HepG2 (cell line): Measurements from ENCODE around the gene SPG7. TPM values are rescaled to one million over a fixed set of nuclear protein-coding genes. Genes with fewer than 3 reads are reported as not detected.

ENCODE experiments used
- ARHGAP35 ChIP-seq: sonication (generic); formaldehyde crosslinking; IDR thresholded peaks from 2 replicates; pipeline ENCODE4 v1.9.0; 2022; ENCODE audit warnings: mild to moderate bottlenecking, inconsistent platforms, moderate library complexity, missing genetic modification reagents, borderline replicate concordance
- HIVEP1 ChIP-seq: sonication (generic); formaldehyde crosslinking; IDR thresholded peaks from 2 replicates; pipeline ENCODE4 v1.4.0; 2020; ENCODE audit warnings: mild to moderate bottlenecking, missing genetic modification reagents
- NR2F6 ChIP-seq, 2 experiments: IDR thresholded peaks; 2 replicates each; pipeline ENCODE4 v1.6.1; 2016; ENCODE audit warnings: antibody characterized with exemption in 1 of 2, mild to moderate bottlenecking in 1 of 2
- SMAD1 ChIP-seq: sonication (generic); formaldehyde crosslinking; IDR thresholded peaks from 2 replicates; pipeline ENCODE4 v1.4.0; 2020; ENCODE audit warnings: missing genetic modification reagents, low read depth, mild to moderate bottlenecking, borderline replicate concordance
- SP140L ChIP-seq: sonication (generic); formaldehyde crosslinking; IDR thresholded peaks from 2 replicates; pipeline ENCODE4 v1.4.0; 2020; ENCODE audit warnings: missing genetic modification reagents, borderline replicate concordance
- SRSF9 ChIP-seq: fragments of 200-400 bp; formaldehyde crosslinking; IDR thresholded peaks from 2 replicates; pipeline ENCODE4 v1.6.1; 2018; ENCODE audit warnings: borderline replicate concordance, mild to moderate bottlenecking, low read depth, low read length; ENCODE audit not compliant: insufficient read depth, poor library complexity, severe bottlenecking
- TEAD2 ChIP-seq: sonication (generic); formaldehyde crosslinking; IDR thresholded peaks from 2 replicates; pipeline ENCODE4 v1.9.0; 2021; ENCODE audit warnings: missing genetic modification reagents
- ZNF10 ChIP-seq: sonication (generic); formaldehyde crosslinking; IDR thresholded peaks from 2 replicates; pipeline ENCODE4 v1.4.0; 2020; ENCODE audit warnings: mild to moderate bottlenecking, low read depth, missing genetic modification reagents, borderline replicate concordance
- ZNF121 ChIP-seq: sonication (generic); formaldehyde crosslinking; IDR thresholded peaks from 2 replicates; pipeline ENCODE4 v1.5.0; 2020; ENCODE audit warnings: mild to moderate bottlenecking, missing genetic modification reagents
- ZNF337 ChIP-seq: sonication (generic); formaldehyde crosslinking; IDR thresholded peaks from 2 replicates; pipeline ENCODE4 v1.5.1; 2020; ENCODE audit warnings: missing genetic modification reagents, low read depth, mild to moderate bottlenecking, borderline replicate concordance
- ZNF382 ChIP-seq: sonication (generic); formaldehyde crosslinking; IDR thresholded peaks from 2 replicates; pipeline ENCODE4 v1.5.0; 2020; ENCODE audit warnings: missing genetic modification reagents, mild to moderate bottlenecking, borderline replicate concordance
- ZNF7 ChIP-seq: IDR thresholded peaks from 2 replicates; pipeline ENCODE4 v1.6.1; 2016; ENCODE audit warnings: missing biosample characterization, missing genetic modification reagents
- ZNF713 ChIP-seq: sonication (generic); formaldehyde crosslinking; IDR thresholded peaks from 2 replicates; pipeline ENCODE4 v1.4.0; 2020; ENCODE audit warnings: mild to moderate bottlenecking, missing genetic modification reagents
- ZNF782 ChIP-seq: sonication (generic); formaldehyde crosslinking; IDR thresholded peaks from 2 replicates; pipeline ENCODE4 v1.4.0; 2020; ENCODE audit warnings: missing genetic modification reagents, mild to moderate bottlenecking, borderline replicate concordance
- polyA plus RNA-seq, 8 experiments: library from polyadenylated mRNA; depleted of rRNA in 3 of 8; stranded (reverse) in 7 of 8; unstranded in 1 of 8; fragments of >200 nt; fragmentation: Illumina TruSeq in 4 of 8; extraction: Trizol in 4 of 8; gene quantifications; 2 replicates each; pipeline versions ENCODE4 v1.2.1 to v1.2.3, GENCODE V29; 2011 to 2016; ENCODE audit warnings: low read depth in 4 of 8, missing spikeins in 1 of 8, mixed read lengths in 1 of 8; ENCODE audit not compliant: insufficient read depth in 1 of 8
- total RNA-seq, 5 experiments: library from RNA; depleted of rRNA; stranded (reverse); fragments of >200 nt; fragmentation: Illumina TruSeq; extraction: Trizol; gene quantifications; 2 replicates each; pipeline ENCODE4 v1.2.3, GENCODE V29; 2016; ENCODE audit warnings: low read depth in 1 of 5
- TF ChIP-seq, protein P1 (sequence below): sonication (generic); formaldehyde crosslinking; IDR thresholded peaks from 2 replicates; pipeline ENCODE4 v1.4.0; 2020; ENCODE audit warnings: missing genetic modification reagents
- TF ChIP-seq, protein P2 (sequence below): sonication (generic); formaldehyde crosslinking; IDR thresholded peaks from 2 replicates; pipeline ENCODE4 v1.4.0; 2020; ENCODE audit warnings: missing genetic modification reagents
- TF ChIP-seq, protein P3 (sequence below): sonication (generic); formaldehyde crosslinking; IDR thresholded peaks from 2 replicates; pipeline ENCODE4 v1.4.0; 2020; ENCODE audit warnings: missing genetic modification reagents, mild to moderate bottlenecking, borderline replicate concordance
- TF ChIP-seq, protein P4 (sequence below): sonication (generic); formaldehyde crosslinking; IDR thresholded peaks from 2 replicates; pipeline ENCODE4 v1.4.0; 2020; ENCODE audit warnings: mild to moderate bottlenecking, missing genetic modification reagents

The SPG7 gene
- total and polyA plus RNA-seq, 2 of the 13 experiments (the other 11 are each of a cell fraction or from before 2014, with no cell fraction given): 66.0 to 136 TPM

- TF ChIP-seq, protein P1, sequence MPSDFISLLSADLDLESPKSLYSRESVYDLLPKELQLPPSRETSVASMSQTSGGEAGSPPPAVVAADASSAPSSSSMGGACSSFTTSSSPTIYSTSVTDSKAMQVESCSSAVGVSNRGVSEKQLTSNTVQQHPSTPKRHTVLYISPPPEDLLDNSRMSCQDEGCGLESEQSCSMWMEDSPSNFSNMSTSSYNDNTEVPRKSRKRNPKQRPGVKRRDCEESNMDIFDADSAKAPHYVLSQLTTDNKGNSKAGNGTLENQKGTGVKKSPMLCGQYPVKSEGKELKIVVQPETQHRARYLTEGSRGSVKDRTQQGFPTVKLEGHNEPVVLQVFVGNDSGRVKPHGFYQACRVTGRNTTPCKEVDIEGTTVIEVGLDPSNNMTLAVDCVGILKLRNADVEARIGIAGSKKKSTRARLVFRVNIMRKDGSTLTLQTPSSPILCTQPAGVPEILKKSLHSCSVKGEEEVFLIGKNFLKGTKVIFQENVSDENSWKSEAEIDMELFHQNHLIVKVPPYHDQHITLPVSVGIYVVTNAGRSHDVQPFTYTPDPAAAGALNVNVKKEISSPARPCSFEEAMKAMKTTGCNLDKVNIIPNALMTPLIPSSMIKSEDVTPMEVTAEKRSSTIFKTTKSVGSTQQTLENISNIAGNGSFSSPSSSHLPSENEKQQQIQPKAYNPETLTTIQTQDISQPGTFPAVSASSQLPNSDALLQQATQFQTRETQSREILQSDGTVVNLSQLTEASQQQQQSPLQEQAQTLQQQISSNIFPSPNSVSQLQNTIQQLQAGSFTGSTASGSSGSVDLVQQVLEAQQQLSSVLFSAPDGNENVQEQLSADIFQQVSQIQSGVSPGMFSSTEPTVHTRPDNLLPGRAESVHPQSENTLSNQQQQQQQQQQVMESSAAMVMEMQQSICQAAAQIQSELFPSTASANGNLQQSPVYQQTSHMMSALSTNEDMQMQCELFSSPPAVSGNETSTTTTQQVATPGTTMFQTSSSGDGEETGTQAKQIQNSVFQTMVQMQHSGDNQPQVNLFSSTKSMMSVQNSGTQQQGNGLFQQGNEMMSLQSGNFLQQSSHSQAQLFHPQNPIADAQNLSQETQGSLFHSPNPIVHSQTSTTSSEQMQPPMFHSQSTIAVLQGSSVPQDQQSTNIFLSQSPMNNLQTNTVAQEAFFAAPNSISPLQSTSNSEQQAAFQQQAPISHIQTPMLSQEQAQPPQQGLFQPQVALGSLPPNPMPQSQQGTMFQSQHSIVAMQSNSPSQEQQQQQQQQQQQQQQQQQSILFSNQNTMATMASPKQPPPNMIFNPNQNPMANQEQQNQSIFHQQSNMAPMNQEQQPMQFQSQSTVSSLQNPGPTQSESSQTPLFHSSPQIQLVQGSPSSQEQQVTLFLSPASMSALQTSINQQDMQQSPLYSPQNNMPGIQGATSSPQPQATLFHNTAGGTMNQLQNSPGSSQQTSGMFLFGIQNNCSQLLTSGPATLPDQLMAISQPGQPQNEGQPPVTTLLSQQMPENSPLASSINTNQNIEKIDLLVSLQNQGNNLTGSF (CRISPR knock-in tag): peak; percentile 93; the same call in 1 of the 2 replicates
- TF ChIP-seq SP140L (CRISPR knock-in tag) (no peak), ZNF337 (peak; percentile 87; the same call in 1 of the 2 replicates), HIVEP1 (CRISPR knock-in tag) (peak; percentile 53; the same call in 1 of the 2 replicates), SRSF9 (no peak), ZNF7 (CRISPR knock-in tag) (no peak), ZNF782 (0 out of 2 replicates have a peak, but pooled peaks have one; percentile 15), ARHGAP35 (no peak; the same call in 1 of the 2 replicates), SMAD1 (CRISPR knock-in tag) (no peak), ZNF713 (CRISPR knock-in tag) (no peak), TEAD2 (CRISPR knock-in tag) (no peak; the same call in 1 of the 2 replicates), ZNF10 (CRISPR knock-in tag) (no peak), NR2F6 (IDR thresholded peaks at IDR 0.05) (no peak), NR2F6 (CRISPR knock-in tag; IDR thresholded peaks at IDR 0.05) (peak; percentile 11; the same call in 1 of the 2 replicates), ZNF382 (no peak), ZNF121 (no peak)
- TF ChIP-seq, protein P2, sequence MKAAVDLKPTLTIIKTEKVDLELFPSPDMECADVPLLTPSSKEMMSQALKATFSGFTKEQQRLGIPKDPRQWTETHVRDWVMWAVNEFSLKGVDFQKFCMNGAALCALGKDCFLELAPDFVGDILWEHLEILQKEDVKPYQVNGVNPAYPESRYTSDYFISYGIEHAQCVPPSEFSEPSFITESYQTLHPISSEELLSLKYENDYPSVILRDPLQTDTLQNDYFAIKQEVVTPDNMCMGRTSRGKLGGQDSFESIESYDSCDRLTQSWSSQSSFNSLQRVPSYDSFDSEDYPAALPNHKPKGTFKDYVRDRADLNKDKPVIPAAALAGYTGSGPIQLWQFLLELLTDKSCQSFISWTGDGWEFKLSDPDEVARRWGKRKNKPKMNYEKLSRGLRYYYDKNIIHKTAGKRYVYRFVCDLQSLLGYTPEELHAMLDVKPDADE (CRISPR knock-in tag): peak; percentile 99
- TF ChIP-seq, protein P3, sequence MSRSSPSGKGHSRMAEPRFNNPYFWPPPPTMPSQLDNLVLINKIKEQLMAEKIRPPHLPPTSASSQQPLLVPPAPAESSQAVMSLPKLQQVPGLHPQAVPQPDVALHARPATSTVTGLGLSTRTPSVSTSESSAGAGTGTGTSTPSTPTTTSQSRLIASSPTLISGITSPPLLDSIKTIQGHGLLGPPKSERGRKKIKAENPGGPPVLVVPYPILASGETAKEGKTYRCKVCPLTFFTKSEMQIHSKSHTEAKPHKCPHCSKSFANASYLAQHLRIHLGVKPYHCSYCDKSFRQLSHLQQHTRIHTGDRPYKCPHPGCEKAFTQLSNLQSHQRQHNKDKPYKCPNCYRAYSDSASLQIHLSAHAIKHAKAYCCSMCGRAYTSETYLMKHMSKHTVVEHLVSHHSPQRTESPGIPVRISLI (CRISPR knock-in tag): no peak
- TF ChIP-seq, protein P4, sequence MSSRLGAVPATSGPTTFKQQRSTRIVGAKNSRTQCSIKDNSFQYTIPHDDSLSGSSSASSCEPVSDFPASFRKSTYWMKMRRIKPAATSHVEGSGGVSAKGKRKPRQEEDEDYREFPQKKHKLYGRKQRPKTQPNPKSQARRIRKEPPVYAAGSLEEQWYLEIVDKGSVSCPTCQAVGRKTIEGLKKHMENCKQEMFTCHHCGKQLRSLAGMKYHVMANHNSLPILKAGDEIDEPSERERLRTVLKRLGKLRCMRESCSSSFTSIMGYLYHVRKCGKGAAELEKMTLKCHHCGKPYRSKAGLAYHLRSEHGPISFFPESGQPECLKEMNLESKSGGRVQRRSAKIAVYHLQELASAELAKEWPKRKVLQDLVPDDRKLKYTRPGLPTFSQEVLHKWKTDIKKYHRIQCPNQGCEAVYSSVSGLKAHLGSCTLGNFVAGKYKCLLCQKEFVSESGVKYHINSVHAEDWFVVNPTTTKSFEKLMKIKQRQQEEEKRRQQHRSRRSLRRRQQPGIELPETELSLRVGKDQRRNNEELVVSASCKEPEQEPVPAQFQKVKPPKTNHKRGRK (CRISPR knock-in tag): no peak
Observed at GRCh38 chr16:89507834-89508590, at the start of gene SPG7 (continued).
